Measurements from ENCODE around the gene AP5Z1.

AP5Z1 gene

GRCh38 chr7:4747013-4747412, 28.4 kb upstream of the AP5Z1 start:
- no peak for DNase-seq

DNA sequence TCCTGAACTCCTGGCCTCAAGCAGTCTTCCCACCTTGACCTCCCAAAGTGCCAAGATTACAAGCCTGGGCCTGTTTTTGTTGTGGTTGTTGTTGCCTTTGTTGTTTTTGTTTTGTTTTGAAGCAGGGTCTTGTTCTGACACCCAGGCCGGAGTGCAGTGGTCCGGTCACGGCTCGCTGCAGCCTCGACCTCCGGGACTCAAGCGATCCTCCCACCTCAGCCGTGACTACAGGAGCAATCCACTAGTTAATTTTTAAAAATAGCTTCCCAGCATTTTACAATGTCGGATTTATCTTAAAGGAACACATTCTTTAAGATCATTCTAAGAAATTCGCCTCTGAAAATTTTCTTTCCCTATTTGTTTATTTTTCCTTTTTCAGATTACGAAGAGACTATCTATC, 27.7 kb upstream of the AP5Z1 start:
- no peak for DNase-seq

- no peak for DNase-seq
These were observed 27.2 kb upstream of the AP5Z1 start for GRCh38 chr7:4748231-4748681.

- DNase-seq, result no peak
These were observed 26.1 kb upstream of the AP5Z1 start for GRCh38 chr7:4749363-4749762.

DNA sequence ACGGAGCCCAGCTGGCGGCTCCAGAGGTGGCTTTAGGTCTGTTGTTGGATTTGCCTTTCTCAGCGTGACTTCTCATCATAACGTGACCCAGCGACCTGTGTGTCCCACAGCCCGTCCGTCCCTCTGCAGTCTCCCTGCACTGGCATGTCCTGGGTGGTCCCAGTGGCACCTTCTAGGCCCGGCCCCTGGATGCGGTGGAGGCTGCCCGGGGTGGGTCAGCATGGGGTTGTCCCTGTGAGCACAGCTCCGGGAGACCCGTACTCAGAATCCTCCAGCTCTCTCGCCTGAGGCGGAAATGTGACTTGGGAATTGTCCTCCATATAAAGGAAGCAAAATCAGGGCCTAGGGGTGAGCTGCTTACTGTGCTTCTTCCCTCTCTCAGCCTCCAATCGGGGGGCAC, 25.6 kb upstream of the AP5Z1 start:
- DNase-seq, result no peak

DNA sequence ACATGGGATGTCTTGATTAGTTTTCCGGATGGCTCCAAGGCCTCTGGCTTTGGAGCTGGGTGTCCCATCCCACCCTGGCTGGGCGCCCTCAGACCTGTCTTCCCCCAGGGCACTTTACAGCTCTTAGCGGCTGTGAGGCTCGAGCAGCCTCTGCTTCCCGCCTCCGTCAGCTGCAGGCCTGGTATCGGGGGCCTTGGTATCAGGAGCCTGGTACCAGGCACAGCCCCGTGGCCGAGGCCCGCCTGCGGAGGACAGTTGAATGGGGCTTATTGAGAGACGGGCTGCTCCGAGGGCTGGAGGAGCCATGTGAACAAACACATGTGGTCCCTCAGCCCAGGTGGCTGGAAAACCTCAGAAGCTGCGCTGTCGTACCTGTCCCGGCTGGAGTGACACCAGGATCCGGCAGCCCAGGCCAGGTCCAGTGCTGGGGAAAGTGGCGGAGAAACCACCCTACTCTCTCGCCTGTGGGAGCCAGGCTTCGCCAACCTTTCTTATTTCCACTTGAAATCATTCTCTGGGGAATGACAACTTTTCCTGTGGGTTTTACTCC, 23.9 kb upstream of the AP5Z1 start:
- no peak for DNase-seq

GRCh38 chr7:4753598-4754432, 21.6 kb upstream of the AP5Z1 start:
- peak; percentile 84 to 86 for DNase-seq

DNA sequence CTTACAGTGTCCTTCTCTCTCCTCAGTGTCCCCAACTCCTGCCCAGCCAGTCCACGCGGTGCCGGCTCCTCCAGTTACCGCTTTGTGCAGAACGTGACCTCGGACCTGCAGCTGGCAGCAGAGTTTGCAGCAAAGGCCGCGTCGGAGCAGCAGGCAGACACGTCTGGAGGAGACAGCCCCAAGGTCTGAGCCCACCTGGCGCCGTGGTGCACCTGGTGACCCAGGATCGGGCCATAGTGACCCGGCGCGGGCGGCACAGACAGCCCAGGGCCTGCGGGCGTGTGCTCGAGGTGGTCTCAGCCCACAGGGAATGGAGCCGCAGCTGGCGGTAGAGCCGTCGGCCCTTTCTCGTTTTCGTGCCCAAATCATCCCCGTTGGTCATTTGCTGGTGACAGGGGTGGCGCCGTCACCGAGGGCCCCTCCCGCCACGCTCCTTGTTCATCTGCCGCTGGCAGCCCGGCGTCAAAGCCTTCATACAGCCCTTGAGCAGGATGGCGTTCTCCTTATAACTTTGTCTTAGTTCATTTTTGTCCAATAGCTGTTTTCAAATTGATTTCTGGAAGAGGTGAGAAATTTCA, 20.9 kb upstream of the AP5Z1 start:
- no peak for DNase-seq

GRCh38 chr7:4755045-4755444, 20.4 kb upstream of the AP5Z1 start:
- DNase-seq, result no peak

- DNase-seq, result no peak
These were observed 17.3 kb upstream of the AP5Z1 start for GRCh38 chr7:4758111-4758510.

DNA sequence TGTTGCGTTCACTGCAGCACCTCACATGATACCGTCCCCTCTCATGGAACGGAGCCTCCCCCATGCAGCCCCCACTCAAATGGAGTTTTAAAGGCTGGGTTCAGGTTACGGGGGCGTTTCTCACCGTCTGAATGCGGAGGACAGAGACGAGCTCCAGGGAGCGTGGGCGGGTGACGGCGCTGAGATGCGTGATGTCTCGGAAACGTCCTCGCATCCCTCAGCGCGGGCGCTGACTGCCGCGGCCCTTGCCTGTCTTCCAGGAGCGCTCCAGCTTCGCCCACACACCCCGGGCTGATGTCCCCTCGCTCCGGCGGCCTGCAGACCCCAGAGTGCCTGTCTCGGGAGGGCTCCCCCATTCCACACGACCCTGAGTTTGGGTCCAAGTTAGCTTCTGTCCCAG, 16.6 kb upstream of the AP5Z1 start:
- DNase-seq, result no peak

GRCh38 chr7:4759211-4759610, 16.2 kb upstream of the AP5Z1 start:
- DNase-seq, result no peak

- no peak for DNase-seq
These were observed 14.5 kb upstream of the AP5Z1 start for GRCh38 chr7:4760952-4761351.

GRCh38 chr7:4762121-4763055, 13.0 kb upstream of the AP5Z1 start:
- no peak for DNase-seq

DNA sequence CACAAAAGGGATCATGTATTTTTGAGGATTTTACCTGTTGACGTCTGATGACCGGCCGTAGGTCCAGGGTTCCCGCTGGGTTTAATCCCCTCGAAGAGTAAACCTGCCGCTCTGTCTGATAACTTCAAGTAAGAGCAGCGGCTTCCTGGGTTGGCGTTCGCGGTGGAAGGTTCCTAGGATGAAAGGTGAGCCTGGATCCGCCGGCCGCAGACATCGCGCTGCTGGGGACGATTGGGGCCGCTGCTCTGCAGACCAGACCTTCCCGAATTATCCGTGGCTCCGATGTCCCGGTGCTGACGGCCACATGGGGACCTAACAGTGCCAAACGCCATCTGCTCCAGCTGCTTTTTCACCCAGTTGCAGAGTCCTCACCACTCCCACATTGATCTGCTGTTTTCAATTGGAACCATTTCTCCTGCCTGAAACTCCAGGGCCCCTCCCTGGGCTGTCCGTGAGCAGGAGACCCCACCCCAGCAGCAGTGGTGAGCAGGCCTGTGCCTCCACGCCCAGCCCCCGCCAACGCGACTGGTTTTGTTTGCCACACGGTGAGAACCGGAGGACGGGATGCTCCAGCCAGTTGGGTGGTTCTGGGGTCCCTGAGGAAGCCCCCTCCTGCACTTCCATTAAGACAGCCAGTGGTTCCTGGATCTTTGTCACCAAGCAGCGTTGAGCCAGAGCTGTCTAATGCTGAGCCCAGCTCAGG, 12.2 kb upstream of the AP5Z1 start:
- DNase-seq, result no peak

DNA sequence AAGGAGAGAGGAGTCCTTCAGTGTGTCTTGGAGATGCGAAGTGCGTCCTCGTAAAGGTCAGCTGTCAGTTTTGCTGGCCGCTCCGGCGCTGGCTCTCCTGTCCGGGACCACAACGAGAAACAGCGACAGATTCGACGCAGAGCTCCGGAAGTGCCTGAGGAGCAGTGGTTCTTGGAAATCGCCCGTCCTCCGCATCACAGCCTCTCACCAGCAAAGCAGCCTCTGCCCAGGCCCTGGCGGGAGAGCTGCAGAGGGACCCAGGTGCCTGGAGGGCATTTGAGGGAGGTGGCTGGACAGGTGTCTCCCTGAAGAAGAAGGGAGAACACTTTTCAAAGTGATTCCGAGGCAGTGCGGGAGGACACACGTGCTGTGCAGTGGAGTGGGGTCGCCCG, 11.6 kb upstream of the AP5Z1 start:
- no peak for DNase-seq

DNA sequence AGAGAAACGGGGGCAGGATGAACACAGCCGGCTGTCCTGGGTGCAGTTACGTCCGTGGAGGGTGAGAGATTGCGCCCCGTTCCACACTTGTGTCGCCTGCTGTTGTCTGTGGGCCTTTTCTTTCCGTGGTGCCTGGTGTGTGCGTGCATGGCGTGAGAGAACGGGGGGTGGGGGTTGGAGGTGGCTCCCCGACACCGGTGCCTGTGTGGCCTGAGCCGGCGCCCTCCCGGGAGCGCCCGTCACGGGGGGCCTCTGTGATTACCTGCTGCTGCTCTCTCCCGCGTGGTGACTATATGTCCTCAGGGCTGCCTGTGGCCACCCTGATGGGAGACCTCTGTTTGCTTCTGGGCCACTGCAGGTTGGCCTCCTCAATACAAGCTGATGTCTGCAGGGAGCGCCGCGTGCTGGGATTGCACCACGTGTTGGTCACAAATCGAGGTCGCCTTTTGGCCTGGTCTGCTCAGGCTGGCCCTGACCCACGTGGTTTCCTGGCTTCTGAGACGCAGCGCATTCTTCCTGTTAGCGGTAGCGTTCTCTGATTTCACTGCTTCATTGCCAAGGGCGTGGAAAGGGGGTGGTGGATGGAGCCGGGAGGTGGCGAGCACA, 10.9 kb upstream of the AP5Z1 start:
- no peak for DNase-seq

DNA sequence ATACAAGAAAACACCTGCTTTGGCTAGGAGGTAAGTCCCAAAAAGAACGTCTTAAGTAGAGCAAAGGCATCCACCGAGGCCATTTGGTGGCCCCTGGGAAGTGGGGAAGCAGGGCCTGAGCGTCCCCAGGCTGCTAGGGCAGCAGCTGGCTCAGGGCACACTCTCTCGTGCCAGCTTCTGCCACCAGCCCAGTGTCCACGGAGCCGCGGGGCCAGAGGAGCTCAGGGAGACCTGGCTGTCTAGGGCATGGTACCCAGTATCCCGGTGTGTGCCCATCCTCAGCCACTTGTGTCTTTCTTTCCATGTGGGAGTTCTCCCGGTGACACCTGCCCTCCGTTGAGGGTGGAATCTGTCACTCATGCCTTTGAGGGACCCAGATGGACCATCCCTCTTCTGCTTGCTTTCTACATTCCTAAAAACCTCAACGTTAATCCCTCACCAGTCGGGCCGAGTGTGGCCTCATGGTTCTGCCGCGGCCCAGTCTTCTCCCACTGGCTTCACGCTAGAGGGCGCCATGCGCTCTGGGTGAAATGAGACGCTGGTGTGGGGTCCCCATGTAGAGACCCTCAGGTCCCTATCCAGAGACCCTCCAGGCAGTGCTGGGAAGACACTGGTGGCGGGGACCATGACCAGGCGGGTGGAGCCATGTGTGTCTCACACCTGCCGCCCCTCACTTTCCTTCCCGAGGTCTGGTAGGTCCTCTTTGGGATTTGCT, 9.5 kb upstream of the AP5Z1 start:
- DNase-seq, result no peak

- no peak for DNase-seq
These were observed 8.5 kb upstream of the AP5Z1 start for GRCh38 chr7:4766666-4767519.

Measured in activated CD4-positive, alpha-beta T cell treated with anti-CD3 and anti-CD28 coated beads, Interleukin-2, amount 50 U/mL, for 4 hours (primary cell).